DMS53 treated with DMSO at 0.1 percent for 48 hours (cell line): ENCODE data around the gene RFLNA.

ENCODE experiments used
- DNase-seq: peaks from one replicate; lab custom pipeline; 2025; ENCODE audit not compliant: unreplicated experiment; lab: John Stamatoyannopoulos, UW

RFLNA gene

DNA sequence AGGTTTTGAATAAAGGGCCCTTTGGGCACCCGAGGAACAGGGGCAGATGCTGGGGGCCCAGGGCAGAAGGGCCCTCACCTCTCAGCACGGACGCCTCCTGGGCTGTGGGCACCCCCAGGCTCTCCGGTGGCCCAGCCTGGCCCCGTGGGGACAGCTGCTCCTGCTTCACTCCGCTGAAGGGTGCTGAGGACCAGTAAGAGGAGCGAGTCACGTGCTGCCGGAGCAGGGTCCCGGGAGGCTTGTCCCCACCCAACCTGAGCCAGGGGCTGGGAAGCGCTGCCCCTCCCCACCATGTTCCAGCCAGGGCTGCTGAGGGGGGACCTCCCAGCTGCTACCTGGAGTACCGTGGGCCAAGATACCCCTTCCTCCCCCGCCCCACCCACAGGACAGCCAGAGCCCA, 59.5 kb downstream of the RFLNA start:
- no peak for DNase-seq

DNA sequence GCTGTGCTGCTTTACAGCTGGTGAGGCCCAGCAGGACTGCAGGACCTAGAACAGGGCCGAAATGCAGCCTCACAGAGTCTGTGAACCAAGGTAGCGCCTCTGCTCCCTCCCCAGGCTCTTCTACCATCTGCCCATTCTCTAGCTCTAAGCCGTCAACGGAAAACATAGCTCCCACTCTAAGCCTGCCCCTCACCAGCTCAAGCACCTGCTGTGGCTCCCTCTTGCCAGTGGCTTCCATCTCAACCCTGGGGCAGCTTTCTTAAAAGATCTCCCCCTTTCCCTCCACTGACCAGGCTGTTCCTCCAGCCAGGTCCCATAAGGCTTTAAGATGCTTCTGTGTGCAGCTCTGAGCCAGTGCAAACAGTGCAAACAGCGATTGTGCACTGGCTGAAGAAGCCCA, 61.3 kb downstream of the RFLNA start:
- DNase-seq, result no peak

DNA sequence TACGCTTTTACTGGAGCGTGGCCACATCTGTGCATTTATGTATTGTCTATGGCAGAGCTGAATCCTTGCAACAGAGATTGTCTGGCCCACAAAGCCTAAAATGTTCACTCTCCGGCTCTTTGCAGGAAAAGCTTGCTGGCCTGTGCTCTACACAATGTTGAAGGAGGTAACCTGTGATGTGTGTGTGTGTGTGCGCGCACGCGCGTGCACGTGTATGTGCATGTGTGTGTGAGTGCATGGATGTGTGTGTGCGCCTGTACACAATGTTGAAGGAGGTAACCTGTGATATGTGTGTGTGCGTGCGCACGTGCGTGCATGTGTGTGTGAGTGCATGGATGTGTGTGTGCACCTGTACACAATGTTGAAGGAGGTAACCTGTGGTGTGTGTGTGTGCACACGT, 62.7 kb downstream of the RFLNA start:
- no peak for DNase-seq

DNA sequence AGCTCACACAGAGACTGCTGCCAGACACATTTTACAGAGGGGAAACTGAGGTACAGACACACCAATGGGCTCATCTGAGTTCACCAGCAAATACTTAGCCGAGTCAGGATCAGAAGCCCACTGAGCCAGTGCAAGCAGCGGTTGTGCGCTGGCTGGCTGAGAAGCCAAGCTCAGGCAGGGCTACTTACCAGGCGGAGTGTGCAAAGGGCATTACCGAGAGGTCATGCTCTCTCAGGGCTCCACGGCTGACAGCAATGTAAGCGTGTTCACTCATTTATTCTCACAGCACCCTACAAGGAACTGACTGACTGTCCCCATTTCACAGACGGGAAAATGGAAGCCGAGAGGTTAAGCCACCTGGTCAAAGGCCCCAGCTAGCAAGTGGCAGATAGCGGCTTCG, 63.7 kb downstream of the RFLNA start:
- DNase-seq, result no peak

DNA sequence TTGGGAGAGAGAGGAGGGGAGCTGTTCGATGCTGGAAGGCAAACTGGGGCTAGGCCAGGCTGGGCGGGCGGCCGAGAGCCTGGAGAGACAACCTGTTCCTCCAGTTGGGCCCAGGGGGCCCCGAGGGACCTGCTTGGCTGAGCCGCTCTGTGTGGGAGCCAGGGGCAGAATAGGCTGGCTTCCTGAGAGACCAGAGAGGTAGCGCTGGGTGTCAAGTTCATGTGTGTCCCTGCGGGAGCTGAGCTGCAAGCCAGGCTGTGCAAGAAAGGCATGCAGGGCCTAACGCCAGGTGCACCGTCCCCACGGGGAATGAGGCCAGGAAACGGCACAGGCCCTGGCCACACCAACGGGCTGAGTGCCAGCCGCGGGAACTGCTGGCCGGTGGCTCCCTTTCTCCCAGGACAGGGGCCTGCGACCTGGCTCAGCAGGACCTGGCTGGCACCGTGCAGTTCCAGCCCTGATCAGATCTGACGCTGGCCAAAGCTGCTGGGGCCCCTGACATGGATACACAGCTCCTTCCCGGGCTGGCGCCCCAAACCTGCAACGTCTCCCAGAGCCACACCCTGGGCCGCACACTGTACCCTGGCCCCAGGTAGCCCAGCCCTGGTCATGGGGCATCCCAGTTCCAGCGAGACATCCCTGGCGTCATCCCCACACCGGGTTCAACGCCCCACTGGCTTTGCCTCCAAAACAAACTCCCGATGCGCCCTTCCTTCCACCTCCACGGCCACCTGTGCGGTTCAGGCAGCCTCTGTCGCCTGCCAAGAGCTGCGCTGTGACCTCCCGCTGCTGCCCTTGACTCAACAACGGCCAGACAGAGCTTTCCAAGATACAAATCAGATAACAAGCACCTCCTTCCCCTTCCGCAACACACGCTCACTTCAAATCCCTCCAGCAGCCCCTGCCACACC, 65.0 kb downstream of the RFLNA start:
- no peak for DNase-seq

DNA sequence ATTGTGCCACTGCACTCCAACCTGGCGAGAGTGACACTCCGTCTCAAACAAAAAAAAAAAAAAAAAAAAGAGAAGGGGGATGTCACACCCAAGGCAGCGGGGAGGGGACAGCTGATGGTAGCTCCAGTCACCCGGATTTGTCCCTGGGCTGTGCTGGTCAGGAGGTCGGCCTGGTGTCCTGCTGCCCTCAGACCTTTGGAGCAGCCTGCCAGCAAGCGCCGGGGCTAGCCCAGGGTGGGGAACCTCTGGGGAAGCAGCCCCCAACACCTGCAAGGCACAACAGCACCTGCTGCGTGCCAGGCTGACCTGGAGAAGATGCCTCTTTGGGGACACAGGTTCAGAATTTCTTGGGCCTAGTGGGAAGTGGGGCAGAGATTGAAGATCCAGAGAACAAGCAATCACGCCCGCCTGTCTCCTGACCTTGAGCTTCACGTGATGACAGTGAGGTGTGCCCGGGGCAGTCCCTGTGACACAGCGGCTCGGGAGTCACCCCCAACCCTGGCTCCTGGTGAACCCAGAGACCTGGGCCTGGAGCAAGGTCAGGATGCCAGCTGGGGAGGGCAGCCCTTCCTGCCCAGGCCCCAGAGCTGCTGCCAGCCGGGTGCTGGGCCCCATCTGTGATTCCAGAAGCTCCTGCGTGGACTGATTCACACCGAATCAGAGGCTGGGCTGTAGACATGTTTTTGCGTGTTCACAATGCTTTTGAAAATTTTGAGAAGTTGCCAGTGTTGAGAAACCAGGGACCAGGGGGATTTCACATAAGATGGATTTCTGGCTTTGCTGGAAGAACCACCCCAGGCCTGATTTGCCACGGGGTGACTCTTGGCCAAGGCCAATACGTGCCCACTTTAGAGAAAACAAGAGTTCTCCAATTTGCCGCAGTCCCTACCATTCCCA, 66.4 kb downstream of the RFLNA start:
- no peak for DNase-seq

DNA sequence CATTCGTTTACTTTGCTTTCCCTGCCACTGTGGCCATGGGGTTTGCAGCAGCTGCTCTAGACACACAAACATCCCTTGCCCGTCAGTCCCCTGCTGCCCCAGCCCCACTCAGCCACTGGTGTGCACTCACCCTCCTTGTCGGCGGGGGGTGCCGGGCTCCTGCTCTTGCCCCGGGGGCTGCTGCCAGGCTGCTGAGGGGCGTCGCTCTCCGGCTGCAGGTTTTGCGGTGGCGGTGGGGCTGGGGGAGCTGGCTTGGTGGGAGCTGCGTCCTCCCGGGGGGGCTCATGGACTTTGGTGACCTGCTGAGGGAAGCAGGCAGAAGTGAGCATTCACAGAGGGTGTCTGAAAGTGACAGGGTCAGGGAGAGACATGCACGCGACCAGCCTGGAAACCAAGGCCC, 67.1 kb downstream of the RFLNA start:
- no peak for DNase-seq

DNA sequence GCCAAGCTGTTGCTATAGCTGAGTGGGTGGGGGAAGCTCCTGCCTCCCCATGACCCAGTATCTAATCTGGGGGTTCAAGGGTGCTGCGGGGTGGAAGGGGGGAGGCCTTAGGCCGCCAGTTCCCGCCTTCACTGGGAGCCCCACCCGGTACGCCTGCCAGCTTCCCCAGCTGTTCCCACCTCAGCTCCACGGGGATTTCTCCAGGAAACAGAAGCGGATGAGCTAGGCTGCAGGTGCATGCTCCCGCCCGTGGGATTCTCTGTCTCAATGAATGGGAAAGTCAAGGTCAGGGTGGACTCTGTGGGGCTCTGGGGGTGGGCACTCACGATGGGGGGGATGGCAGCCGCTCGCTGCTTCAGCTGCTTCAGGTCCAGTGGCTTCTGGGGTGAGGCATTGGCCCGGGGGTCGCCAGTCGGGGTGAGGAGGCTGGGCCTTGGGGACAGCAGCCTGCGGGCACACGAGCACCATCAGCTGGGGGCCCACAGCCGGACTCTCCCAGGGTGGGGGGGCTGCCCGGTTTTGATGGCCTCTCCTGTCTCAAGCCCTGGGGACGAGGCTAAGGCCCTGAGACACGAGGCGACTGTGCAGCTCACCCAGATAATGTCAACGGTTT, 68.6 kb downstream of the RFLNA start:
- DNase-seq, result no peak

DNA sequence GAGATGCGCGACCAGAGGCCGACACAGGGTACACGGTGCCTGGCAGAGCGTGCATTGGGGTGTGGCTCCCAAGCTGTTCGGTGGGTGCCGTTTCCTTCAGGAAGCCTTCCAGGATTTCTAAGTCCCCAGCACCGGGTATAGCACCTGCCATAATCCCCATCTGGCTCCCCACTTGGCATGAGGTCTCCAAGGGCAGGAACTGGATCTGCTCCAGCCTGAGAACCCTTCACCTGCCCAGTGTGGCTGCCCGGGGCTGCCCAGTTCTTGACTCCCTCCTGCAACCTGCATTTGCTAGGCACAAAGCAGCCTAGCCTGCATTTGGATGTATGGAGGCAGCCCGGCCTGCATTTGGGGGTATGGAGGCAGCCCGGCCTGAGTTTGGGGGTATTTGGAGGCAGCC, 69.7 kb downstream of the RFLNA start:
- no peak for DNase-seq
